A204.1 (cell line): ENCODE results near the gene SLC2A4RG.

ENCODE experiments used
- FAIRE-seq: peaks from 2 replicates; lab custom pipeline; 2012; peaks lifted over from hg19 to GRCh38; lab: Jason Lieb, UNC

SLC2A4RG gene

DNA sequence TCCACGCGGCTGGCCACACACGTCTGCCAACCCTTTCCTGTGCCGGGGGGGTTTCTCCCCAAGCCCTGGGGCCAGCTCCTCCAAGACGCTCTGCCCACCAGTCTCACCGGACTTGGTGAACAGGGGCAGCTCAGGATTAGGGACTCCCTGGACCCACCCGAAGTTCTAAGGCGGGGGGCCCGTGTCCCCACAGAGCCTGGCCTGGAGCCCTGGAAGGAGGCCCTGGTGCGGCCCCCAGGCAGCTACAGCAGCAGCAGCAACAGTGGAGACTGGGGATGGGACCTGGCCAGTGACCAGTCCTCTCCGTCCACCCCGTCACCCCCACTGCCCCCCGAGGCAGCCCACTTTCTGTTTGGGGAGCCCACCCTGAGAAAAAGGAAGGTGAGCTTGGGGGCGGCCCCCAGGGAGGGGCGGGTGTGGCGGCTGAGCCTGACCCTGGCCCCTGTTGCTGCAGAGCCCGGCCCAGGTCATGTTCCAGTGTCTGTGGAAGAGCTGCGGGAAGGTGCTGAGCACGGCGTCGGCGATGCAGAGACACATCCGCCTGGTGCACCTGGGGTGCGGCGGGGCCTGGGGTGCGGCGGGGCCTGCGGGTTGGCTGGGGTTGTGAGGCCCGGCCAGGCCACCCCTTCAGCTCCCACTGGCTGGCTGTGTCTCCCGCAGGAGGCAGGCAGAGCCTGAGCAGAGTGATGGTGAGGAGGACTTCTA lies 2.3 kb downstream of the SLC2A4RG start:
- FAIRE-seq: no peak

DNA sequence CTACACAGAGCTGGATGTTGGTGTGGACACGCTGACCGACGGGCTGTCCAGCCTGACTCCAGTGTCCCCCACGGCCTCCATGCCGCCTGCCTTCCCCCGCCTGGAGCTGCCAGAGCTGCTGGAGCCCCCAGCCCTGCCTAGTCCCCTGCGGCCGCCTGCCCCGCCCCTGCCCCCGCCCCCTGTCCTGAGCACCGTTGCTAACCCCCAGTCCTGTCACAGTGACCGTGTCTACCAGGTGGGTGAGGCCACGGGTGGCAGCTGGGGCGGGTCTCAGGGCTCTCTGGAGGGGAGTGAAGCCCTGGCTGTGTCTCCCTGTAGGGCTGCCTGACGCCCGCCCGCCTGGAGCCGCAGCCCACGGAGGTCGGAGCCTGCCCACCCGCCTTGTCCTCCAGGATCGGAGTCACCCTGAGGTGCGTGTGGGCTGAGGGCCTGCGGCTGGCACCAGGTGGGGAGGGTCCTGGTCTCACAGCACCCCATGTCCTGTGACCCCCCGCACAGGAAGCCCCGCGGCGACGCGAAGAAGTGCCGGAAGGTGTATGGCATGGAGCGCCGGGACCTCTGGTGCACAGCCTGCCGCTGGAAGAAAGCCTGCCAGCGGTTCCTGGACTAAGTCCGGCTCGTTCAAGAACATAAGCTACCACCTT lies 2.9 kb downstream of the SLC2A4RG start:
- no peak for FAIRE-seq

DNA sequence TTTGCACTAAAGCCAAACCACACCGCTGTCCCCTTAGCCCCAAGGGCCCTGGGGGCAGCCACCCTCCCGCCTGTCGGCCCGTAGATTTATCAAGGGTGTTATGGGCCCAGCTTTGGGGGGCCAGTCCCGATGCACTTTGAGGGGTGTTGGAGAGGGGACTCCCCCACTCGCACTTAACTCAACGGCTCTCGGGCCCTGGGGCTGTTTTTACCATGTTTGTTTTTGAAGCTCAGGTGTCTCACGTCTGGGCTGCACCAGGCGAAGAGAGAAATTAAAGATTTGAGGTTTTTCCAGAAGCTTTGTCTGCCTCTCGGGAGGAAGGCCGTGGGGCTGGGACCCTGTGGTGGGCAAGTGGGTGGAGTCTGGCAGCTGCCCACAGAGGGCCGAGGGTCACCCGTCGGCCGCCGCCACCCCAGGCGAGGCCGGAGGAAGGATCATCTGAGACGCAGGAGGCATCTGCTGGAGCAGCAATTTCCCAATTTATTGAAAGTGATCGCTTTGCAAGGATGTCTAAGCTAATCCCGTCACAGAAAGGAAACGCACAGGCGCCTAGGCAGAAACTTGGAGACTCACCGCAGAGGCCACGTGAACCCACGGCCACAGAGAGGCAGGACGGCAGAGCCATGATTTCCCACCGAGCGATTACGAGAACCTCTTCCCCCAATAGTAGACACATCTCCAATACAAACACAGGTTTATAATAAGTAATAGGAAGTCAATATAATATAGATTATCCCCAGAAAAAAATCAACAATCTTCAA lies 3.8 kb downstream of the SLC2A4RG start:
- FAIRE-seq: no peak

DNA sequence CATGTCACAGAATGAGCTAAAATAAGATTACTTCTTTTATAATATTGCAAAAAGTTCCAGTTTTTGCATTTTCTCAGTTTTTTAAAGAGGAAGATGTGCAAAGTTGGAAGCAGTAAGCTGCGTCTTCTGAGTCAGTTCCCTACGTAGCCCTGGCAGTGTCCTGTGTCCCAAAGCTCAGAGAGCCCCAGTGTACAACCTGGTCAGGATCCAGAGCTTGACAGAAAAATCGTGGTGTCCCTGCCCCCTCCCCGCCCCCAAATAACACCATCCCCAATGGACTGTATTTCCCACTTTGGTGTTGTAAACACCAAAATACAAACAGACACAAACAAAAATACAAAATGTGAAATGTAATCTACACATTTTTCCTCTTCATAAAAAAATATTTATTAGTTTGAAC lies 4.6 kb downstream of the SLC2A4RG start:
- FAIRE-seq: no peak

DNA sequence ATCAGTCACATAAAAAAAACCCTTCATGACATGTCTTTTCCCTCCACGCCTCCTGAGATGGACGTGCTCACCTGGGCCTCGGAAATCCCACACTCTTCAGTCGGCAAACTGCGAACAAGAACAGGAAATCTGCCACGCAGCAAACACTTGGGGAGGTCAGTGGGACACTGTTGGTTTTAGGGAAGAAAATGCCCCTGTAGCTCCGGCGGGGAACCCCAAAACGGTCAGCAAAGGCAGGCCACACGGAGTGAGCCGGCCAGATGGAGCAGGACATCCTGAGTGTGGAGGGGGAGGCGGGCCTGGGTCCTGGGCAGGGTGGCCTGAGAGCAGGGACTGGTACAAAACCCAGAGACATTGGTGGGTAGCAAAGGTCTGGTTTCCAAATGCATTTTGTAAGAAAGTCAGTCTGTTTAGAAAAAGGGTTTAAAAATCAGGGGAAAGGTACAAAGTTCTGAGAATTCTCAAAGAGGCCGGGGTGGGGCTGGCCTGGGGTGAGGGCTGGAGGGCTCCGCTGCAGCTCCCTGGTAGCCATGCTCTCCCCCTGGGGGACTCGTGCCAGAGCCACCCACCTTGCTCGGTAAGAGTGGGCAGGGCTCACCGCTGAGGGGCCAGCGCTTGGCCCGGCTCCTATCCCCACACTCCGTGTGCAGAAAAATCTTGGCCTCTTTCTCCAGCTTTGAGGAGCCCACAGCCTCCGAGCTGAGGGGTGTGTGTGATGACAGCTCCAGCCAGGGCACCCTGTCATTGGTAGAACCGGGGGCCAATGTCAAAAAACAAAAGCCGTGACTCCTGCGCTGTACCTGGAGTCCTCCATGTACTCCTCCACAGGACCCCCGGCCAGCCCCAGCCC lies 5.2 kb downstream of the SLC2A4RG start:
- FAIRE-seq: no peak

DNA sequence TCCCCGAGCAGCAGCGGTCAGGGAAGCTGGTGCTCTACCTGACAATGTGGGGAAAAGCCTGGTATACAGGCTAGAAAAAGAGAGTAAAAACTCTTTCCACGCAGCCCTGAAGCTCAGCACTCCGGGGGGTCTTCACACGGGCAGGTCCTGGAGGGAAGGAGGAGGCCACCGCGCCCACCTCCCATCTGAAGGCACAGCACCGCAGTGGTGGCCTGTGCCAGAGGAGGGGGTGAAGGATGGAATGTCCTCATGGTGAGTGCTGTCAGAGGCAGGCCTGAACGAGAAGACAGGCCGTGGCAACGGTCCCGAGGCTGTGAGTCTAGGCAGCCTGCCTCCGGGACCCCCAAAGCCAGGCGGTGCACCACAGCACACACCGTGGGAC lies 5.8 kb downstream of the SLC2A4RG start:
- FAIRE-seq: no peak

DNA sequence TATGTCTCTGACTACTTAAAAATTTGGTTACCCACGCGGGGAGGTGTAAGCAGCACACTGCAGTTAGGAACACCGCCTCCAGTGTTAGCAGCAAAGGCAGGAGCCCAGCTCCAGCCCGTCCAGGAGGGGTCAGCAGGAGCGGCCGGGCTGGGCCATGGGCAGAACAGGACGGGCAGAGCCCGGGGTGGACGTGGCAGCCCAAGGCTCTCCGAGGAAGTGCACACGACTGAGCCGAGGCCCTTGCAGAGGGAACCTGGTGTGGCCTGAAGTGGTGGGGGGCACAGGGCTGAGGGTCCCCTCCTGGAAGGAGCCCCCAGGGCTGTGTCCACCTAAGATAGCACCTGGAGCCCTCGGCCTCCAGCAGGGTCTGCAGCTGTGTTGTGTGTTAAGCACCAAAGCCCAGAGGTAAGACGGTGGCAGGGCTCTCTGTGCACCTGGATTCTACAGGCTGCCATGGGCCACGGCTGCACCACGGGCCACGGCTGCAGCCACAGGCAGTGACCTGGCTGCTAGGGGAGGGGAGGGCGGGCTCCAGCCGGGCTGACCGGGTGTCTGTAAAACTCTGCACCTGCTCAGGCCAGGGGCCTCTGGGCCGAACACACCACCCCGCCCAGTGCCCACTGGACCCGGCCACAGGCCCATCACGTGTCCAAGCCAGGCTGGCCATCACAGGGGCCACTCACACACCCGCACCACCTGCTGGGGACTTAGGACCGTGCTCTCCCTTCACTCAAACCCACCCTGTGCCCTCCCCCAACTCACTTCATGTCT lies 6.6 kb downstream of the SLC2A4RG start:
- no peak for FAIRE-seq

DNA sequence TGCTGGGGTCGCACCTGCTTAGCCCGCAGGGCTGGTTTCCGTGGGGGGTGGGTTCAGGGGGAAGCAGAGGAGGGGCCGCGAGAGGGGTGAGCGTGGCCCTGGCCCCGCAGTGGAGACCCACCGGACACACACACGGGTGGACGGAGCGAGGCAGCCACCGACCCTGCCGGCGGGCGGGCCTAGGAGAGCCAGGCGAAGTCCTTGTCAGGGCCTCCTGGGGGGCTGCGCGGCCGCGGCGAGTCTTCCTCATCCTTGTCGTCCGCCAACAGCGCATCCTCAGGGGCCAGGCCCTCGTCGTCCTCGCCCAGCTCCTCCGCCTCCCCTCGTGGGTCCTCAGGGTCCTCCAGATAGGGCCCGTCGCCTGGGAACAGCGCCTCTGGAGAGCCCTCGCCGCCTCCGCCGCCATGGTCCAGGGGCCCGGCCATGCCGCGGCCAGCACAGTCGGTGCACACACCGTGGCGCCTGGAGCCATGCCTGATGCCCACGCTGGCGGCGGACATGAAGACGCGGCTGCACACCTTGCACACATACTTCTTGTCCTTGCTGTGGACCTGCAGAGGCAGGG lies 7.3 kb downstream of the SLC2A4RG start:
- FAIRE-seq: no peak

DNA sequence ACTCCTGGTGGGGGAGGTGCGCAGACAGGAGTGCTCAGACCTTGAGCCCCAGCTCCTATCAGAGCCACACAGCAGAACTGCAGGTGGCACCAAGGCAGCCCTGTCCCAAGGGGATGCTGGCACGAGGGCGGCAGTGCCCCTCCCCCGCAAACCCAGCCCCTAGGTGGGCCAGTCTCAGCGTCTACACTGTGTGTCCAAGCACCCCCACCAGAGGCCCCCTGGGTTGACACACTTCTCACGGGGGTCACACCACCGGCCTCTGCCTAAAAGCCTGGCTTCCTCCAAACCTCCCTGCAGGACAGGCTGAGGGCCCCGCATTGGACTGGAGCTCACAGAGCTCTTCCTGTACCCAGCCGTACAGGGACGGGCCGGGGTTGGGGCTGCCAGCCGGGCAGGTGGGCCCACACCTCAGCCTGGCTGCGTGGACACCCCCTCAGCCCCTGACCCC lies 8.1 kb downstream of the SLC2A4RG start:
- FAIRE-seq: no peak

DNA sequence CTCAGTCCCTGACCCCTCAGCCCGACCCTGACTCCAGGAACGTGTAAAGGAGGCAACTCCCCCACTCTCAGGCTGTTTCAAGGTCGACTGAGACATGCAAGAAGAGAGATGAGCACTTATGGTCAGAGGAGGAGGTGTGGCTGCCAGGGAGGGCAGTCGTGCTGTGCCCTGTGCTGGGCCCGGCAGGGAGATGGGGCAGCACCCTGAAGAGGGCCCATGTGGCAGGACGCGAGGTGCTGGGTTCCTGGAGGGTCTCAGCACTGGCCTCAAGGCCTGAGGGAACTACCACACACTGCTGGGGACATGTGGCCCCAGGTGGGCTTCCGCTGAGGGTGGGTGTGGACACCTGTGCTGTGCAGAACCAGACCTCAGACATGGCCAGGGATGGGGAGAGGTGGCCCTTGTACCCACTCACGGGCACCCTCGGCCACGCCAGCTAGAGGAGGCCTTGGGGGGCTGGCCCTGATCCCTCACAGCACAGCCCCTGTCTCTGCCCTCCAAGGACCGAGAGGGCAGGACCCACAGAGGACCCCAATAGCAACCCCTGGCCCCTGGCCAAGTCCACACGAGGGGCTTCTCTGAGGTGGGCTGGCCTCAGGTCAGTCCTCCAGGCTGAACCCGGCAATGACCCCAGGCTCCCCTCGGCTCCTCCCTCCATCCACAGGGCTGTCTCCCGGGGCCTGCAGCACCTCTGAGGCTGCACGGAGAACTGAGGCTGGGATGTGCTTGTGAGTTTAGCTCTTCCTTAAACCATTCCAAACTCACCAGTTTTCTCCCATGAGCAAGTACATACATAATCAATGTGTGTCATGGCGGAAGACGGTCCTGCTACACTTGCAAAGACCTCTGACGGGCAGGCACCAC lies 8.7 kb downstream of the SLC2A4RG start:
- no peak for FAIRE-seq

DNA sequence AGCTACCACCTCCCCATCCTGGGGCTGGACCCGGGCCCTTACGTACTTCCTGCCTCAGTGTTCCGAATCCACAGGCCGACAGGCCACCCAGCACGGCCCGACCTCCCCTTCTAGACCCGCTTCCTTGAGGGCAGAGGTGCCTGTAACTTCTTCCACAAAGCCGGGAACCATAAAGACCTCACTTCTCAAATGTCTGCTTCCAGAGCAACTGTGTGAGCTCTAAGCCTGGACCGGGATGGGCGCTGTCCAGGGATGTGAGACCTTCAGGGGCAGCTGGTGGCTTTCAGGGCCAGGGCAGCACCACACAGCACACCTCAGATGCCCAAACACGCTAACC lies 9.3 kb downstream of the SLC2A4RG start:
- FAIRE-seq: no peak

DNA sequence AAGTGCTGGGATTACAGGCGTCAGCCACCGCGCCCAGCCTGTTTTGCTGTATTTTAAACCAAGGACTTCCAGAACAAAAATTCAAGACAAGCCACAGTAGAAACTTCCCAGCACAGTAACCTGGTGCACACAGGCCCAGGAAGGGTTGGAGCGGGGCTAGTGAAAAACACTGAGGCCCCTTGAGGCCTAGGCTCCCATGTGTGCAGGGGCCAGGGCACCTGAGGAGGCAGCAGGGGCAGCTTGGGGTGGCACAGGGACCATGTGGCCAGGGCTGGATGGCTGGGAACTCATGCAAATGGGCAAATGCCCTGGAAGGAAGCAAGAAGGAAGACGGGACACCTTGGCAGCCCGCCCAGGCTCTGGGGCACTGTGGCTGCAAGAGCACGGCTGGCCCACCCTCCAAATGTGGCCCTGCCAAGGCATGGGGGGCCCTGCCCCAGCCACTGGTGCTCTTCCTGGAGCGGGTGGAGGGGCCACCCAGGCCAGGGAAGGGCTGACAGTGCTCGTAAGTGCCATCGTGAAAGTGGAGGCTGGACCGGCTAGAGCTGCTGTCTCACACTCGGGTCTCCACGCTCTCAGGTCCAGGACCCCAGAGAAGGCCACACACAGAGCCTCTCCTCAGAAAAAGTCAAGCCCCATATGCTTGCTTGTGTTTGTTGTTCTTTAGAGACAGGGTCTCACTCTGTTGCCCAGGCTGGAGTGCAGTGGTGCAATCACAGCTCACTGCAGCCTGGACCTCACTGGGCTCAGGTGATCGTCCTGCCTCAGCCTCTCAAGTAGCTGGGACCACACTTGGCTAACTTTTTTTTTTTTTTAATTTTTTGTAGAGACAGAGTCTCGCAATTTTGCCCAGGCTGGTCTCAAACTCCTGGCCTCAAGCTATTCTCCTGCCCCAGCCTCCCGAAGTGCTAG lies 10.3 kb downstream of the SLC2A4RG start:
- no peak for FAIRE-seq

DNA sequence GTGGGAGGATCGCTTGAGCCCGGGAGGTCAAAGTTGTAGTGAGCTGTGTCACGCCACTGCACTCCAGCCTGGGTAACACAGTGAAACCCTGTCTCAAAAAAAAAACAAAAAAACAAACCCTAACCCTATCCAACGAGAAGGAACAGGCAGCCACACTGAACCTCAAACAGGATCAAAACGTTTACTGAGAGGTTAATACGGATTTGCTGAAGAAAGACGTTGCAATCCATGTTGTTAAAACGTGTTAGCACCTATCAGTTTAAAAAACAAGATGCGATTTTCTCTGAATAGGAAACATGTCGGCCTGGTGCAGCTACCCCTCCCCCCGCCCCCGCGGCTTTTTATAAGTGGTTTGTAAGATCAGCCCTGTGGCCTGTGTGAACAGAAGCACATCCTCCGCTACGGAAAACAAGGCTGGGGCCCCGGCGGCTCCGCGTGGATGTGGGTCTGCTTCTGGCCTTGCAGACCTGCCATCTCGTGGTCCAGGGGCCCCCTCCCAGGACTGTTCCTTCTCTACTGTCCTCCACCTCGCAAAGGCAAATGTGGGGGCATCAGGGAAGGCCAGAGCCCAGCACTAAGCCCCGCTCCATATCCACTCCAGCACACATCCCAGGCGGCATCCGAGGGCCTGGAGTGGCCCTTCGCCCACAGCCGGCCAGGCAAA lies 11.4 kb downstream of the SLC2A4RG start:
- no peak for FAIRE-seq

DNA sequence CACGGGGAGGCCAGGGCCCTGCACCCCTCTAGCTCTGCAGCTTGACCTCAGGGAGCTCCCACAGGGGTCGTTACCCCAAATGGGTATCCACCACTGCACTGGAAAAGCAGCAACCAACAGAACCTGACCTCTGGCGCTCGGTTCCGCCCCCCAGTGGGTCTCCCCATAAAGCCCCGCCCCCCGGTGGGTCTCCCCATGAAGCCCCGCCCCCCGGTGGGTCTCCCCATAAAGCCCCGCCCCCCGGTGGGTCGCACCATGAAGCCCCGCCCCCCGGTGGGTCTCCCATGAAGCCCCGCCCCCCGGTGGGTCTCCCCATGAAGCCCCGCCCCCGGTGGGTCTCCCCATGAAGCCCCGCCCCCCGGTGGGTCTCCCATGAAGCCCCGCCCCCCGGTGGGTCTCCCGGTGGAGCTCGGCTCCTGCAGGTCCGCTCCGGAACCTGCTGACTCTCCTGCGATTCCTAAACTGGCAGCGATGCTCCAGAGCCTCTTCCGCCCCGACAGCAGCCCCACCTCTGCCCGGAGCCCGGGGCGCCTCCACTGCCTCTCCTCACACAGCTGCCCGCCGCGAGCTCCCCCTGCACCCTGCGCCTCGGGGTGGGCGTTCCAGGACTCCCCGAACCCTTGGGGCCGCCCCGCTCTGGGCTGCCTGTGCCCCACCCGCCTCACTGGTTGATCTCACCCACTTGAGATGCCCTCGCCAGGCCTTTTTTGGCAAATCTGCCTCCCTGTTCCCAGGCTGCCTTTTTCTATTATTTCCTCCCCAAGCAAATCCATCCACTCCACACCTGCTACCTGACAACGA lies 12.1 kb downstream of the SLC2A4RG start:
- FAIRE-seq: no peak

DNA sequence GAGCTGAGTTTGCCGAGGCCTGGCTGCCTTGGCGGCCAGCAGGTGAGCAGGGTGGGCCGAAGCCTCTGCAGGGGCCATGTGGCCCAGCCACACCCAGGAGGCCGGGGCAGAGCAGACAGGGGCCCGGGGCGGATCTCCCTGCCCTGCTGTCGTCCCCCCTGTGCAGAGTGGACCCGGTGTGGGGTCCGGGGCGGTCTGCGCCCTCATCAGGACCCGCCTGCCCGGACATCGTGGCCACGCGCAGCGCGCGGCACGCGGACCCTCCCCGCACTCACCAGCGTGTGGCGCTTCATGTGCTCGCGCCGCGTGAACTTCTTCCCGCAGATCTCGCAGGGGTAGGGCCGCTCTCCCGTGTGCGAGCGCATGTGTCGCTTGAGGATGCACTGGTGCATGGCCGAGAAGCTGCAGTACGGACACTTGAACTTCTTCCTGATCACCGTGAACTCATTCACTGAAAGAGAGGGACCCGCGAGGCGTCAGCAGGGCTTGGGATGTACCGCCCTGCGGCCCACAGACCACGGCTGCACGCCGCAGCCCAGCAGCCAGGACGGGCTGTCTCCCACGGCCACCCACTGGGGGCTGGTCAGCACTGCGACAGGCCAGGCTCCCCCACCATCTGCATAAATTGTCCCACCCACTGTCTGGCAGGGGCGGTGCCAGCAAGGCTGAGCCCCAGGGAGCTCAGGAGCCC lies 13.0 kb downstream of the SLC2A4RG start:
- FAIRE-seq: no peak

DNA sequence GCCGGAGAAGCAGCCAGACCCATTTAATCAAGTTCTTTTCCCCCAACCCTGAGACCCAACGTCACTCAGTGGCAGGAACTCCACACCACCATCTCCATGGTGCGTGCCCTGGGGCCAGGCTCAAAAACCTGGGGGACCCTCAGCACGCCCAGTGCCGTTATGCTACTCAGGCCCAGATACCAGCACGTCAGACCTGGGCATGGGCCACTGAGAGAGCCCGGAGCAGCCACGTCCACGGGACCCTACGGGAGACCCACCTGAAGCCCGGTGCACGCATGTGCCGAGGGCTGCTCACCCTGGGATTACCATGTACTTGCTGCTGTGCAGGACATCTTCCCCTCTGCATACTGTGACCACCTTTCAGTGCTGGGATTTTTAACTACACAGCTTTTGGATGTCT lies 13.8 kb downstream of the SLC2A4RG start:
- no peak for FAIRE-seq

DNA sequence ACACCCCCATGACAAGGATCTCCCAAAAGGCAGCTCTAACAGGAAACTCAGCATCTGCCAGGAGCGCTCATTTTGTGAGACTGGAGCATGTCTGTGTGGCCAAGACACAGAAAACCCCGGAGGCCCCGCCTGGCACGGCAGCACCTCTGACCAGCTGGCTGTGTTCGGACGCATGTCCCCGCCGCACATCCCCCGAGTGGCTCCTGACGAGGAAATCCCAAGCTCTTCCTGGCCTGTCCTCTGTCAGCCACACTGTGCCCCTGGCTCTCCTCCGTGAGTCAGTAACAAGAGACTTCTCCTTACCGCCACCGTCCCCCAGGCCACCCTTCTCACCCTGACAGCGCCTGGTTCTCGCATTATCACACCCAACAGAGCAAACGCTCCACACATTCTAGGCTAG lies 14.4 kb downstream of the SLC2A4RG start:
- no peak for FAIRE-seq
